Type B pancreatic cell (in vitro differentiated cells): ENCODE data around the gene ARID5A. TPM values are rescaled to one million over a fixed set of nuclear protein-coding genes. Genes with fewer than 3 reads are reported as not detected.

ENCODE experiments used
- DNase-seq: peaks from one replicate; pipeline ENCODE4 v3.0.0; 2021; ENCODE audit warnings: mixed read lengths; ENCODE audit not compliant: unreplicated experiment; ENCODE audit errors: extremely low spot score
- H3K27ac Mint-ChIP-seq: 2 replicates; pipeline ENCODE4 v1.8.0; 2021; ENCODE audit warnings: mild to moderate bottlenecking, mixed read lengths
- H3K27me3 Mint-ChIP-seq: 2 replicates; pipeline ENCODE4 v1.8.0; 2021; ENCODE audit warnings: mixed read lengths
- H3K36me3 Mint-ChIP-seq: 2 replicates; pipeline ENCODE4 v1.8.0; 2021; ENCODE audit warnings: mixed read lengths
- H3K4me1 Mint-ChIP-seq: one replicate; pipeline ENCODE4 v1.8.0; 2021; ENCODE audit warnings: mixed read lengths; ENCODE audit not compliant: unreplicated experiment
- H3K4me3 Mint-ChIP-seq: 2 replicates; pipeline ENCODE4 v1.8.0; 2021; ENCODE audit warnings: mild to moderate bottlenecking, mixed read lengths
- H3K9me3 Mint-ChIP-seq: 2 replicates; pipeline ENCODE4 v1.8.0; 2021; ENCODE audit warnings: mixed read lengths
- total RNA-seq: library from RNA; stranded (reverse); gene quantifications from 2 replicates; pipeline ENCODE4 v1.2.1, GENCODE V29; 2021; ENCODE audit warnings: low replicate concordance
- TF ChIP-seq, protein P1 (sequence below): fragments of 200-600 bp; sonication (generic); conservative IDR thresholded peaks from 2 replicates; pipeline ENCODE4 v1.5.0; 2021; ENCODE audit warnings: antibody characterized with exemption, mild to moderate bottlenecking

Gene ARID5A
- total RNA-seq, 1 donor from 2014 or later: 11.9 TPM

DNA sequence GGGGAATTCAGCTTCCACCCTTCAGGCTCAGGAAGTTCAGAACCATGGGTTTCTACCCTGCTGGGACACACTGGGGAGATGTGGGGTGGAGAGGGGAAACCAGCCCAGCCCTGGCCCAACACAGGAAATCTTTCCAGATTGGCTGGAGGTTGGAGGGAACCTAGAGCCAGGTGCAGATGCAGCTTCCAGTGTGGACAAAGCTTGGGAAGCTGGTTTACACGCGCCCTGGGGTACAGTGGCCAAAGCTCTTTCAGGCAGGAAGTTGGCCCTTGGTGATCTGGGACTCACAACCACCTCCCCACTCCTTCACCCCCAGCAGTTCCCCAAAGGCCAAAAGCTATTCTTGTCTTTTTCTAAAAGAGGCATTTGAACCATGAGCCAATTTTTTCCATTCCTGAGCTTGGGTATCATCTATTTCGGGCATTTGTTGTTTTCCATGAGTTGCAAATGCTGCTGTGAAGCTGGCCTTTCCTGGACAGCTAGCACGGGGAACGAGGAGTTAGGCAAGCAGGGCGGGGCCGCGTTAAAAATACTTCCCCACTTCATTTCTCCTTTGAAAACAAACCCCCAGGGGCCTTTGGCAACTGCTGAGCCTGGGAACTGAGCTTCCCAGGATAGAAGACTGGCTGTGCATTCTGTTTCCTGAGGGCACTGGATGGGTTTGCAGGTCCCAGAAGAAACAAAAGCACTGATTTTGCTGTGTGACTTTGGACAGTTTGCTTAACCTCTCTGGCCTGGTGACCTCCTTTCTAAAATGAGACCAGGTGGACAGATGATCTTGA, 3.1 kb upstream of the ARID5A start:
- H3K9me3 Mint-ChIP-seq: no peaks in the 10 kb centered on the region
- no peaks in the 10 kb centered on the region for H3K36me3 Mint-ChIP-seq
- H3K4me1 Mint-ChIP-seq: peaks cover 10% of the 10 kb centered on the region
- TF ChIP-seq, protein P1, sequence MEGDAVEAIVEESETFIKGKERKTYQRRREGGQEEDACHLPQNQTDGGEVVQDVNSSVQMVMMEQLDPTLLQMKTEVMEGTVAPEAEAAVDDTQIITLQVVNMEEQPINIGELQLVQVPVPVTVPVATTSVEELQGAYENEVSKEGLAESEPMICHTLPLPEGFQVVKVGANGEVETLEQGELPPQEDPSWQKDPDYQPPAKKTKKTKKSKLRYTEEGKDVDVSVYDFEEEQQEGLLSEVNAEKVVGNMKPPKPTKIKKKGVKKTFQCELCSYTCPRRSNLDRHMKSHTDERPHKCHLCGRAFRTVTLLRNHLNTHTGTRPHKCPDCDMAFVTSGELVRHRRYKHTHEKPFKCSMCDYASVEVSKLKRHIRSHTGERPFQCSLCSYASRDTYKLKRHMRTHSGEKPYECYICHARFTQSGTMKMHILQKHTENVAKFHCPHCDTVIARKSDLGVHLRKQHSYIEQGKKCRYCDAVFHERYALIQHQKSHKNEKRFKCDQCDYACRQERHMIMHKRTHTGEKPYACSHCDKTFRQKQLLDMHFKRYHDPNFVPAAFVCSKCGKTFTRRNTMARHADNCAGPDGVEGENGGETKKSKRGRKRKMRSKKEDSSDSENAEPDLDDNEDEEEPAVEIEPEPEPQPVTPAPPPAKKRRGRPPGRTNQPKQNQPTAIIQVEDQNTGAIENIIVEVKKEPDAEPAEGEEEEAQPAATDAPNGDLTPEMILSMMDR: no peak
- no peak for DNase-seq
- H3K4me3 Mint-ChIP-seq: no peak overlapping the region
- H3K27me3 Mint-ChIP-seq: peaks cover 29% of the 10 kb centered on the region
- peak overlapping the region; percentile 67 for H3K27ac Mint-ChIP-seq

DNA sequence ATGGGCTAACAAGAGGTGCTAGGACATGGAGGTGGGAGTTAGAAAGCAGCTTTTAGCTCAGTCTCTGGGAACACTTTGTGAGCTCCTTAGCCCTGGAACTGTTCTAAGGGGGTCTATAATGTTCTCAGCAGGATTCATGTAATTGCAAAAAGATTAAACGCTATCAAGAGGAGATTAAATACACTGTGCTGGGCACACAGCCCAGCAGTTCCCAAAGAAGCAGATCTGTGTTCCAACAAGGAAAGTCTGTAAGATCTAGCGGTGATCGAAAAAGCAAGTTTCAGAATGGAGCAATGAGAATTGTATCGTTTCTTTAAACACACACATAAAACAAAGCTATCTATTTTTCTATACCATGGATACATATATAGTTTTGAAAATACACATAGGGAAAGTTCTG, 2.4 kb upstream of the ARID5A start:
- peak overlapping the region; percentile 4 for H3K27ac Mint-ChIP-seq

DNA sequence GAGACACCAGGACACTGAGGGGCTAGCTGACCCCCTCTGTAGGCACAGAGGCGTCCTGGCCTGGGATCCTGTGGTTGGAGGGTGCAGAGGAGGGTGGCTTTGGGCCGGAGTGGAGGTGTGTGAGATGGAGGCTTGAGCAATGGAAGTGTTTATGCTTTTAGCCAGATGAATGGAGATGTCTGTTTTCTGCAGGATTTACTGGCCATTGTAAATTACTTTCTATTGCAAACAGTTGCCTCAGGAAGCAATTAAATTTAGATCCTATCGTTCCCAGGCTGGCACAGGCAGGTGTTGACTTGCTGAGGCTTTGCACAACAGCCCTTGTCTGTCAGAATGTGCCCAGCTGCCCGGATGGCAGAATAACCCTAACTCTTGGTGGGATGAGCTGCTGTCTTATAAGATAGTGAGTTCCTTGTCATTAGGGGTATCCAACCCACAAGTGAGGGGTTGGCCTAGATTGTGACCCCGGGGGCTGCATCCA, 1.8 kb upstream of the ARID5A start:
- Mint-ChIP-seq H3K4me3 (no peak overlapping the region), H3K27me3 (peaks cover 33% of the 10 kb centered on the region), H3K36me3 (peaks cover 3% of the 10 kb centered on the region), H3K4me1 (peaks cover 20% of the 10 kb centered on the region), H3K9me3 (no peaks in the 10 kb centered on the region), H3K27ac (peak overlapping the region; percentile 4)
- DNase-seq: no peak
- TF ChIP-seq, protein P1: no peak

More for the DNA sequence above, 2.4 kb upstream of the ARID5A start:
- Mint-ChIP-seq H3K4me1 (peaks cover 14% of the 10 kb centered on the region), H3K27me3 (peaks cover 29% of the 10 kb centered on the region), H3K9me3 (no peaks in the 10 kb centered on the region), H3K4me3 (no peak overlapping the region), H3K36me3 (no peaks in the 10 kb centered on the region)
- TF ChIP-seq, protein P1: no peak
- no peak for DNase-seq

DNA sequence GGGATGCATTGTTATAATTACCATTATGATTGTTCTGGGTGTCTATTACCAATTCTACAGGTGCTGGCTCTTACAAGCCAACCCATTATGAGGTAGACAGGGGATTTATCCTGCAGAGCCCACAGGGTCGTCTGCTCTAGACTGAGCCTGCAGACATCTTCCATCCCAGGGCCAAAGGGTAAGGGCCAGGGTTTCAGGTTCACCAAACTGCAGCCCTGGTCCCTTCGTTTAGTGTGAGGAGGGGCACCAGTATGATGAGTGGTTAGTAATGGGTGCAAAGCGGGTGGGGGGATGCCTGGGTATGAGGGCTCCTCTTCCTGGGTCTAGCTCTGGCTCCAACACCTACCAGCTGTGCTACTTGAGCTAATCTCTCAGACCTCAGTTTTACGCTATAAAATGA, 1.2 kb upstream of the ARID5A start:
- DNase-seq: no peak
- Mint-ChIP-seq H3K36me3 (peaks cover 3% of the 10 kb centered on the region), H3K27ac (no peak overlapping the region), H3K27me3 (peaks cover 35% of the 10 kb centered on the region), H3K9me3 (no peaks in the 10 kb centered on the region), H3K4me3 (no peak overlapping the region), H3K4me1 (peaks cover 26% of the 10 kb centered on the region)
- TF ChIP-seq, protein P1: no peak

DNA sequence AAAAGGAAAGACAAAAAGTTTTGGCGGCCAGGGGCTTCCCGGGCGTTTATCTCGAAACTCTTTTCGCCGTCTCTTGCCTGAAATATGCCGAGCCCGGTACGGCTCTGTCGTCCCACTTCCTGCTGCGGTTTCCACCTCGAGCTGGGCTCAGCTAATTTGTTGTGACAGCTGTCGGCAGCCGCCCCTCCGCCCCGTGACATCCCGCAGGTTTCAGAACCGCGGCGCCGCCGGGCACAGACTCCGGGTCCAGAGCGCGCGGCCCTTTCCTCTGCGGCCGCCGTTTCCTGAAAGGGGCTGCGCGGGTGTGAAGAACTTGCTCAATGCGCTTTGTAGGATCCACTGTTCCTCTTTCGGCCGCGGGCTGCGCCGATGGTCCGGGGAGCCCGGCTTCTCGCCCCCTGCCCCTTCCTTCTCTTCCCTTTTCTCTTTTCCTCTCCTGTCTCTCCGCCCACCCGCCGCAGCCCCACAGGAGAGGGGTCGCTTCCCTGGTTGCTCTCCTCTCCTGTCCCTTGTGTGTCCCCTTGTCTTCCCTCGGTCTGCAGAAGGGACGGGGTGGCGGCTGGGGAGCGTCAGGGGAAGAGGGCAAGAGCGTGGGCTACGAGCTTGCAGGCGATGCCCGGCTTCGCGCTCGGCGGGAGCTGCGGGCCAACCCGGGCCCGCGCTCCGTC, 648 bp downstream of the ARID5A start:
- DNase-seq: no peak
- Mint-ChIP-seq H3K9me3 (no peaks in the 10 kb centered on the region), H3K27ac (peak overlapping the region; percentile 39), H3K27me3 (peaks cover 32% of the 10 kb centered on the region), H3K4me1 (peaks cover 32% of the 10 kb centered on the region), H3K36me3 (peaks cover 3% of the 10 kb centered on the region), H3K4me3 (peak overlapping the region; percentile 90)
- TF ChIP-seq, protein P1: no peak
